Trophoblast cell (in vitro differentiated cells and primary cell): ENCODE results near the gene FZD4.

Experiments
- DNase-seq, 2 donors: peaks; one replicate each; pipeline ENCODE4 v3.0.0-alpha.2; 2016
- H2AFZ ChIP-seq: 2 replicates; pipeline ENCODE4 v1.6.1; 2013; ENCODE audit warnings: low read length, moderate library complexity, mild to moderate bottlenecking; ENCODE audit not compliant: insufficient read depth, poor library complexity
- H2AK5ac ChIP-seq: 2 replicates; pipeline ENCODE4 v1.6.1; 2013; ENCODE audit warnings: mild to moderate bottlenecking, low read length
- H2BK120ac ChIP-seq: 2 replicates; pipeline ENCODE4 v1.6.1; 2013; ENCODE audit warnings: low read length, mild to moderate bottlenecking, moderate library complexity; ENCODE audit not compliant: insufficient read depth, poor library complexity
- H2BK12ac ChIP-seq: 2 replicates; pipeline ENCODE4 v1.6.1; 2013; ENCODE audit warnings: mild to moderate bottlenecking, low read length, moderate library complexity
- H2BK5ac ChIP-seq: 2 replicates; pipeline ENCODE4 v1.6.1; 2013; ENCODE audit warnings: low read length, low read depth, moderate library complexity, mild to moderate bottlenecking; ENCODE audit not compliant: poor library complexity
- H3K14ac ChIP-seq: 2 replicates; pipeline ENCODE4 v1.6.1; 2013; ENCODE audit warnings: mild to moderate bottlenecking, low read length
- H3K18ac ChIP-seq: 2 replicates; pipeline ENCODE4 v1.6.1; 2013; ENCODE audit warnings: mild to moderate bottlenecking, low read length
- H3K23ac ChIP-seq: 2 replicates; pipeline ENCODE4 v1.6.1; 2013; ENCODE audit warnings: low read length
- H3K27ac ChIP-seq: 2 replicates; pipeline ENCODE4 v1.5.1; 2013; ENCODE audit warnings: low read depth, mild to moderate bottlenecking, inconsistent platforms, low read length, moderate library complexity
- H3K27me3 ChIP-seq: 2 replicates; pipeline ENCODE4 v1.6.1; 2013; ENCODE audit warnings: inconsistent platforms, mild to moderate bottlenecking, low read length, moderate library complexity; ENCODE audit not compliant: insufficient read depth
- H3K36me3 ChIP-seq, 2 experiments: 1 replicate in 1 of 2; 2 replicates in 1 of 2; pipeline ENCODE4 v1.6.1; 2013; ENCODE audit warnings: low read length in 2 of 2, mild to moderate bottlenecking in 2 of 2, moderate library complexity in 1 of 2; ENCODE audit not compliant: insufficient read depth in 2 of 2, control insufficient read depth in 1 of 2
- H3K4ac ChIP-seq: 2 replicates; pipeline ENCODE4 v1.6.1; 2013; ENCODE audit warnings: low read depth, mild to moderate bottlenecking, low read length, moderate library complexity
- H3K4me1 ChIP-seq, 2 experiments: 1 replicate in 1 of 2; 2 replicates in 1 of 2; pipeline ENCODE4 v1.6.1; 2013; ENCODE audit warnings: low read length in 2 of 2, mild to moderate bottlenecking in 2 of 2, moderate library complexity in 1 of 2; ENCODE audit not compliant: insufficient read depth in 2 of 2, control insufficient read depth in 1 of 2
- H3K4me2 ChIP-seq: 2 replicates; pipeline ENCODE4 v1.6.1; 2013; ENCODE audit warnings: inconsistent platforms, mild to moderate bottlenecking, low read length, moderate library complexity
- H3K4me3 ChIP-seq: 2 replicates; pipeline ENCODE4 v1.5.1; 2013; ENCODE audit warnings: mild to moderate bottlenecking, low read depth, low read length, inconsistent platforms
- H3K79me1 ChIP-seq: one replicate; pipeline ENCODE4 v1.6.1; 2013; ENCODE audit warnings: low read length
- H3K79me2 ChIP-seq: 2 replicates; pipeline ENCODE4 v1.6.1; 2013; ENCODE audit warnings: low read length, mild to moderate bottlenecking; ENCODE audit not compliant: control insufficient read depth, insufficient read depth, poor library complexity
- H3K9ac ChIP-seq: 2 replicates; pipeline ENCODE4 v1.6.1; 2013; ENCODE audit warnings: mild to moderate bottlenecking, low read length
- H3K9me3 ChIP-seq: 2 replicates; pipeline ENCODE4 v1.6.1; 2013; ENCODE audit warnings: low read depth, mild to moderate bottlenecking, control low read depth, inconsistent platforms, low read length; ENCODE audit not compliant: insufficient read depth
- H4K12ac ChIP-seq: 2 replicates; pipeline ENCODE4 v1.6.1; 2013; ENCODE audit warnings: low read depth, mild to moderate bottlenecking, low read length, moderate library complexity
- H4K8ac ChIP-seq: 2 replicates; pipeline ENCODE4 v1.6.1; 2013; ENCODE audit warnings: low read depth, mild to moderate bottlenecking, low read length, moderate library complexity
- H4K91ac ChIP-seq: one replicate; pipeline ENCODE4 v1.6.1; 2013; ENCODE audit warnings: low read depth, mild to moderate bottlenecking, low read length, moderate library complexity
- WGBS: extraction: QIAGEN DNeasy Blood & Tissue Kit; methylation state at CpG from one replicate; pipeline ENCODE4 v1.1.7; 2013; ENCODE audit warnings: missing lambda C conversion rate; ENCODE audit not compliant: insufficient read length, insufficient coverage; ENCODE audit errors: extremely low coverage; 5-methylcytosine and 5-hydroxymethylcytosine counted together

The FZD4 gene

GRCh38 chr11:86914865-86915519, 40.2 kb downstream of the FZD4 start:
- H3K9me3 ChIP-seq: no peaks in the 10 kb centered on the region
- no peak overlapping the region for H4K12ac ChIP-seq
- H2AK5ac ChIP-seq: no peak overlapping the region
- no peak overlapping the region for H3K27ac ChIP-seq
- H3K79me2 ChIP-seq: no peaks in the 10 kb centered on the region
- H3K23ac ChIP-seq: no peak overlapping the region
- H3K4me3 ChIP-seq: no peak overlapping the region
- peaks cover 7% of the 10 kb centered on the region for H3K79me1 ChIP-seq
- no peak overlapping the region for H2BK120ac ChIP-seq
- no peaks in the 10 kb centered on the region for H3K27me3 ChIP-seq
- no peak overlapping the region for H4K91ac ChIP-seq
- no CpG with 5 or more reads among the region's 6 CpGs for WGBS
- H3K18ac ChIP-seq: no peak overlapping the region
- H2AFZ ChIP-seq: no peak overlapping the region
- no peak overlapping the region for H3K4me2 ChIP-seq
- H3K14ac ChIP-seq: no peak overlapping the region
- peaks cover 3 to 7% of the 10 kb centered on the region in 2 experiments for H3K4me1 ChIP-seq
- DNase-seq: no peak
- peak overlapping the region; percentile 23 for H3K9ac ChIP-seq
- no peak overlapping the region for H2BK5ac ChIP-seq
- H4K8ac ChIP-seq: no peak overlapping the region
- H3K4ac ChIP-seq: no peak overlapping the region
- H3K36me3 ChIP-seq: no peaks in the 10 kb centered on the region
- H2BK12ac ChIP-seq: no peak overlapping the region

GRCh38 chr11:86912238-86912637, 43.0 kb downstream of the FZD4 start:
- no CpG with 5 or more reads among the region's 1 CpG for WGBS
- Histone ChIP-seq H3K4me2 (no peak overlapping the region), H2AFZ (no peak overlapping the region)

GRCh38 chr11:86910592-86910991, 44.6 kb downstream of the FZD4 start:
- no peak overlapping the region for H3K23ac ChIP-seq
- no peak overlapping the region for H2AFZ ChIP-seq
- no peak overlapping the region for H3K27ac ChIP-seq
- WGBS: no CpG with 5 or more reads among the region's 3 CpGs
- H4K12ac ChIP-seq: no peak overlapping the region
- H3K4me2 ChIP-seq: no peak overlapping the region
- H4K8ac ChIP-seq: no peak overlapping the region
- H3K4me3 ChIP-seq: no peak overlapping the region
- no peaks in the 10 kb centered on the region for H3K36me3 ChIP-seq
- no peaks in the 10 kb centered on the region for H3K79me2 ChIP-seq
- no peak overlapping the region for H2BK5ac ChIP-seq
- H4K91ac ChIP-seq: no peak overlapping the region
- no peak overlapping the region for H3K18ac ChIP-seq
- no peak overlapping the region for H2AK5ac ChIP-seq
- H3K4me1 ChIP-seq: no peaks in the 10 kb centered on the region
- H3K27me3 ChIP-seq: no peaks in the 10 kb centered on the region
- H2BK120ac ChIP-seq: no peak overlapping the region
- H3K9ac ChIP-seq: no peak overlapping the region
- H3K79me1 ChIP-seq: peaks cover 2% of the 10 kb centered on the region
- H3K14ac ChIP-seq: no peak overlapping the region
- no peak for DNase-seq
- H3K9me3 ChIP-seq: no peaks in the 10 kb centered on the region
- no peak overlapping the region for H2BK12ac ChIP-seq
- no peak overlapping the region for H3K4ac ChIP-seq

More at GRCh38 chr11:86912238-86912637, 43.0 kb downstream of the FZD4 start:
- Histone ChIP-seq H2BK12ac (no peak overlapping the region), H3K36me3 (no peaks in the 10 kb centered on the region), H2BK120ac (no peak overlapping the region), H4K8ac (no peak overlapping the region), H3K27ac (no peak overlapping the region), H3K4me1 (peaks cover 3 to 4% of the 10 kb centered on the region in 2 experiments), H3K79me2 (no peaks in the 10 kb centered on the region), H4K12ac (no peak overlapping the region), H2AK5ac (no peak overlapping the region), H3K9ac (no peak overlapping the region), H3K14ac (no peak overlapping the region), H3K9me3 (no peaks in the 10 kb centered on the region), H3K4ac (no peak overlapping the region), H2BK5ac (no peak overlapping the region), H3K79me1 (peaks cover 5% of the 10 kb centered on the region), H3K23ac (no peak overlapping the region), H3K4me3 (no peak overlapping the region), H4K91ac (no peak overlapping the region), H3K18ac (no peak overlapping the region), H3K27me3 (no peaks in the 10 kb centered on the region)
- no peak for DNase-seq

GRCh38 chr11:86906198-86906597, 49.0 kb downstream of the FZD4 start:
- Histone ChIP-seq H3K4me3 (no peak overlapping the region), H3K4ac (no peak overlapping the region), H2AFZ (no peak overlapping the region), H3K18ac (no peak overlapping the region), H2BK5ac (no peak overlapping the region), H2BK12ac (no peak overlapping the region), H3K36me3 (no peaks in the 10 kb centered on the region), H3K9me3 (no peaks in the 10 kb centered on the region), H3K9ac (no peak overlapping the region), H3K14ac (no peak overlapping the region), H3K79me1 (no peaks in the 10 kb centered on the region), H3K27me3 (no peaks in the 10 kb centered on the region), H3K4me1 (no peaks in the 10 kb centered on the region), H2BK120ac (no peak overlapping the region), H2AK5ac (no peak overlapping the region), H4K12ac (no peak overlapping the region), H3K4me2 (no peak overlapping the region), H3K79me2 (no peaks in the 10 kb centered on the region), H4K8ac (no peak overlapping the region), H3K23ac (no peak overlapping the region), H4K91ac (no peak overlapping the region), H3K27ac (no peak overlapping the region)
- DNase-seq: no peak
- WGBS: no CpG with 5 or more reads among the region's 24 CpGs
